Fibroblast of the aortic adventitia (primary cell): Measurements from ENCODE around the gene DNAJB4. TPM values are rescaled to one million over a fixed set of nuclear protein-coding genes. Genes with fewer than 3 reads are reported as not detected.

Experiments used
- DNase-seq: peaks from one replicate; pipeline ENCODE4 v3.0.0-alpha.2; 2010; ENCODE audit warnings: low read depth
- H3K4me3 ChIP-seq: 2 replicates; pipeline ENCODE4 v1.5.1; 2011; ENCODE audit warnings: low read depth, mild to moderate bottlenecking, control low read depth, low read length, moderate library complexity
- CTCF ChIP-seq: IDR thresholded peaks from 2 replicates; pipeline ENCODE4 v1.5.1; 2011; ENCODE audit warnings: mild to moderate bottlenecking, low read length, control low read depth, inconsistent platforms; ENCODE audit not compliant: insufficient read depth
- total RNA-seq: library from RNA; depleted of rRNA; stranded (reverse); fragments of >200 nt; gene quantifications from 2 replicates; pipeline ENCODE4 v1.2.3, GENCODE V29; 2012; ENCODE audit warnings: low replicate concordance

Gene DNAJB4
- total RNA-seq, 1 donor = 42.0 TPM

GRCh38 chr1:78045563-78045925 lies 40.8 kb downstream of the DNAJB4 start:
- no peak for DNase-seq
- peak overlapping the region; percentile 63 for H3K4me3 ChIP-seq

GRCh38 chr1:78045926-78046778 lies 41.4 kb downstream of the DNAJB4 start, which contains the start of gene GIPC2:
Gene GIPC2, plus strand, starts transcription at chr1:78045966. Its CDS starts 129 bp downstream, at chr1:78046095.
- no peak for DNase-seq
- peak within 1 kb of the TSS; percentile 63 for H3K4me3 ChIP-seq
- TF ChIP-seq CTCF = no peak

More at GRCh38 chr1:78045563-78045925, 40.8 kb downstream of the DNAJB4 start:
- no peak for TF ChIP-seq CTCF

- TF ChIP-seq CTCF = no peak
- no peak for DNase-seq
- H3K4me3 ChIP-seq = no peak overlapping the region
Measured at GRCh38 chr1:78047106-78047505, 42.4 kb downstream of the DNAJB4 start.

- no peak for TF ChIP-seq CTCF
- H3K4me3 ChIP-seq = no peak overlapping the region
- no peak for DNase-seq
Measured at GRCh38 chr1:78047631-78048030, 42.9 kb downstream of the DNAJB4 start.

GRCh38 chr1:78048446-78048845 lies 43.7 kb downstream of the DNAJB4 start:
- no peak for TF ChIP-seq CTCF
- H3K4me3 ChIP-seq = no peak overlapping the region
- no peak for DNase-seq

- no peak for TF ChIP-seq CTCF
Measured at GRCh38 chr1:78049396-78049795, 44.7 kb downstream of the DNAJB4 start.

More at GRCh38 chr1:78049396-78049795, 44.7 kb downstream of the DNAJB4 start:
- no peak overlapping the region for H3K4me3 ChIP-seq
- no peak for DNase-seq
